Ammon's horn (tissue), 1 donor: ENCODE data around the gene IRAK4.
A peak's percentile ranks its signal among the peaks of the same experiment; 100 is the strongest.

Source experiments
- DNase-seq: peaks from one replicate; pipeline ENCODE4 v3.0.0-alpha.2; 2016; ENCODE audit warnings: low spot score

The IRAK4 gene

DNA sequence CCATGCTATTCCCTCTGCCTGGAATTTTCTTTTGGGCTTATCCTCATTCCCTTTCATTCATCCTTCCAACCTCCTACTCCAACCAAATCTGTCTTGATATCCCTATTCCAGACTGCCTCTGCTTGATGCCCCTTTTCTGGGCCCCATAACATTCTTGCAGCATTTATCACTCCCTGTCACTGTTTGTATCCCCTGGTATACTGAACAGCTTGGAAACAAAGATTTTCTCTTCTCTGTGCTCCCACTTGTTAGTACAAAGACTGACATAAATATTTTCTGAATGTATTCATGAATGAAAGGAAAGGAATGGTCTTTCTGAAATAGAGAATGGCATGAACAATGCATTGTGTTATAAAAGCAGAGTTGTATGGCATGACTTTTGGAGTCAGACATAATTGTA lies 7.5 kb downstream of the IRAK4 start:
- no peak for DNase-seq

- DNase-seq, result no peak
Measured at GRCh38 chr12:43776498-43776897, 17.7 kb downstream of the IRAK4 start.

GRCh38 chr12:43786899-43787693 lies 28.3 kb downstream of the IRAK4 start:
- no peak for DNase-seq

GRCh38 chr12:43789941-43790340 lies 31.2 kb downstream of the IRAK4 start:
- no peak for DNase-seq

DNA sequence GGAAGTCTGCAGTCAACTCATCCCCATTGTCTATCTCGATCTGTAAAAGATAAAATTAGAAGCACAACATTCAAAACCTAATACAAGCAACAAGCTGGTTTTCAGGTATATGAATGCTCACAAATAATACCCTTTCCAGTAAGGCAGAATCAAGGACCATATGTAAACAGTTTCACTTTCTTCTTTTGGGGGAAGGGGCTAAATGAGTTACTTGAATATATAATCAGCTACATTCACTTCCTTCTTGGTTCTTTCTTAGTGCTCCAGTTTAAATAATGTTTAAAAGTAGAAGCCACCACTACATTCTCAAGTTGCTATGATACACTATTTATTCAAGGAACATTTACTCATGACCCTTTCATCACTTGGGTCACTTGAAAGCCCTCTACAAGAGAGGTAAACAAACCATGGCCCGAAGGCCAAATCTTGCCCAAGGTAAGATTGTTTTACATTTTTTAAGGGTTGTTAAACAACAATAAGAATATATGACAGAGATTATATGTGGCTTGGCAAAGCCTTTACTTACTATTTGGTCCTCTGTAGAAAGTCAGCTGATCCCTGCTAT lies 37.0 kb downstream of the IRAK4 start:
- DNase-seq, result no peak

GRCh38 chr12:43797561-43798217 lies 38.9 kb downstream of the IRAK4 start:
- no peak for DNase-seq

DNA sequence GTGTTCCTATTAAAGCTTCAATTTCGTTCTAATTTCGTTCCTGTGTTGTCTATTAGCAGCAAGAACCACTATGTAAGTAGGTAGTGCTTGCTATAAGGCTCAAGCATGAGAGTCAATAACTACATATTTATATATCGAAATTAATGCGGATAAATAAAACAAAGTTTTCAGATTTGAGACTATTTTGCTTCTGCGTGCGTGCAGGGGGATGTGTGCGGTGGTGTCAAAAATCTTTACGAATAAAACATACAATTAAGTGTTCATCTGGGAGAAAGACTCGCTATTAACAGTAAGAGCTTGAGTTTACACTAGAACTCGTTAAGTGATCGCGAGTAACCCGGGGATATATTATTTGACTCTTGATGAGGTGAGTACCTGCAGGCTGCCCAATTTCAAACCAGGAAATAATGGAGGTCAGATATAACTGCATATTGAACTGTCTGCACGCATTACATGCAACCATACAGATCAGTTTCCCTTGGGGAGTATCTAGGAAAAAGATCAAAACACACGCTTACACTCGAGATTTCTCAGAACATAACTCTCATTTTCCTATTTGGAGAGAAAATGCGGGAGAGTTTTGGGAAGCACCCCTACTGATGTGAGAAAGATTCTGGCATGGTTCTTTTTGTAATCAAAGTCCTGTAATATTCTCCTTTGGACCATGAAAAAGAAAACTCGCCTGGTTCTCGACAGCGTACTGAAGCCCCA lies 46.6 kb downstream of the IRAK4 start:
- no peak for DNase-seq

GRCh38 chr12:43805860-43806736 lies 47.3 kb downstream of the IRAK4 start, which contains the start of gene TWF1:
TWF1 (minus strand) TSS chr12:43806317; CDS start chr12:43806245, 72 bp downstream.
- DNase-seq, result peak; percentile 84

GRCh38 chr12:43806737-43807072 lies 48.0 kb downstream of the IRAK4 start:
- no peak for DNase-seq

DNA sequence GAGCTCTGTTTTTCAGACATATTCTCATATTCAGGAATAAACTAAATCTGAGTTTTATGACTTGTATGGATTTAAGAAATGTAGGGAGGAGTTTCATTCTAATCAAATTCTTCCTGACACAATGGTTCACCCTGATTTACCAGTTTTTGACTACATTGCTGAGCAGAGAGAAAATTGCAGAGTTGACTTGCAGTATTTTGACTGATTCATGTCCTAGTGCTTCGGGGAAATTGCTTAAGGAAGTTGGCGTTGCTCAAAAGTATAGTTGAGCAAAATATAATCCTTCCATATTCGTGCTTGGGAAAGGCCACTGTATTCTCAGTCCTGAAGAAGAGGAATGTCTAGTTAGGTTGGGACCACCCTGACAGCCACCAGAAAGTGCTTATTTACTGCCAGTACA lies 48.6 kb downstream of the IRAK4 start:
- no peak for DNase-seq

GRCh38 chr12:43812057-43812456 lies 53.3 kb downstream of the IRAK4 start:
- DNase-seq, result no peak

DNA sequence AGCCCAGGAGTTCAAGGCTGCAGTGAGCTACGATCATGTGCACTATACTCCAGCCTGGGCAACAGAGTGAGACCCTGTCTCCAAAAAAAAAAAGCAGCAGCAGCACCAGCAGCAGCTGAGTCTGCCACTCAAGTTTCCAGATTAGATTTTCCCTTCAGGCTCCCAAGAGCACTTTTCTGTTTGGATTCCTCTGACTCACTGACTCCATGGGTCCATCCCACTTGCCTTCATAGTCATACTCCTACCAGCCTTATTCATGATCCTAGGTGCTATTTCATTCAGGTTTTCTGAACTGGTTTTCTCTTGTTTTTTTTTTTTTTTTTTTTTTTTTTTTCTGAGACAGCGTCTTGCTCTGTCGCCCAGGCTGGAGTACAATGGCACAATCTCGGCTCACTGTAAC lies 54.2 kb downstream of the IRAK4 start:
- DNase-seq, result no peak

GRCh38 chr12:43815416-43815815 lies 56.7 kb downstream of the IRAK4 start:
- no peak for DNase-seq

- DNase-seq, result no peak
Measured at GRCh38 chr12:43816168-43816567, 57.4 kb downstream of the IRAK4 start.

DNA sequence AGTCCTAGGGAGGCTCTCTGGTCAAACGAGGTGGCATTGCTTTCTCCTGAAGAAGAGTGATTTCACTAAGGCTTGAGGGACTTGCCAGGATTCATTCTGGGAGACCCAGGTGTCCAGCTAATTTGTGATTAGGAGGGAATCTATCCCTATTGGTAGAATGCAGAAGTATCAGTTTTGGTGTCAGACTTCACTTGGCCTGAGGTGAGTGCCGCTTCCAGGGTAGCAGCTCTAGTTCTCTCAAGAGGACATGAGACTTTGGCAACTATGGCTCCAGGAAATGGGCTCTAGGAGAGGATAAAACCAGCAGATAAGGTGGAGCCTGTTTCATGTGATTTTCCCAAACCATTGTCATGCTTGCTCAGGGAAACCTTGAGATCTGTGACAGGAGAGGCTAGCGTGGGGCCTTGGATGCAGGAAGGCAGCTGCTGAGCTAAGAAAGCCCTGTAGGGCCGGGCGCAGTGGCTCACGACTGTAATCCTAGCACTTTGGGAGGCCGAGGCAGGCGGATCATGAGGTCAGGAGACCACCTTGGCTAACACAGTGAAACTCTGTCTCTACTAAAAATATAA lies 65.5 kb downstream of the IRAK4 start:
- no peak for DNase-seq

DNA sequence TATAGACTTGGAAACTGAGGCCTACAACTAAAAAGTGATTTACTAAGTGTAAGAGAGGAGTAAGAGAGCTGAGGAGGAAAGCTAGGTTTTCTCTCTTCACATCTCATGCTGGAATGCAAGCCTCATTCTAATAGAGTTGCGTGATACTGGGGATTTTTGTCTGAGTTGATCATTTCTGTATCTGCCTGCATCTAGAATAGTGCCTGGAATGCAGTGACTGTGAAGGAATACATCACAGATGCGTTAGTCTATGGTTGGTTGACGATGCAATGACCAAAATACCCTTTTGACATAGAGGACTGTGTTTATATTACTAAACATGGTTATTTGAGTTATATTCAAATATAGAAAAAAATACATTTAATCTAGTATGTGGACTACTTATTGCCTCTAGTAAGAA lies 67.9 kb downstream of the IRAK4 start:
- no peak for DNase-seq

DNA sequence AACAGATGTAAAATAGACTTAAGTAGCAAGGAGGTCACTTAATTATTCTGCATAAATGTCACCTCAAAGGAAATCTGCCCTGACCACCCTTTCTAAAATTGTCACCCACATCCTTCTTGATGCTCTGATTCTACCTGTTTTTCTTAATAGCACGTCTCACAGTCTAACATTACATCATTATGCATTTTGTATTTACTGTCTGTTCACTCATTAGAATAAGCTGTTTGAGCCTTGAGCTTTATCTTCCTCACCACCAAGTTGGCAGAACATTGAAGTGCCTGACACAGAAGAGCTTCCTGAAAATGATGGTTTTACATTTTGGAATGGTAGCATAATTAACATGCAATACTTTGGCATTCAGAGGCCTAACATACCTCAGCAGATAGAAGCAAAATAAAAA lies 68.3 kb downstream of the IRAK4 start:
- no peak for DNase-seq

GRCh38 chr12:43832463-43833168 lies 73.9 kb downstream of the IRAK4 start:
- no peak for DNase-seq

- DNase-seq, result peak; percentile 22
Measured at GRCh38 chr12:43835264-43835655, 76.5 kb downstream of the IRAK4 start.

GRCh38 chr12:43835656-43836474 lies 77.1 kb downstream of the IRAK4 start, which contains the start of gene TMEM117:
TMEM117 (plus strand) TSS chr12:43836081.
- peak; percentile 73 for DNase-seq
